Endothelial cell (in vitro differentiated cells): ENCODE data around the gene AP3B1. TPM values are rescaled to one million over a fixed set of nuclear protein-coding genes. Genes with fewer than 3 reads are reported as not detected.

Source experiments
- DNase-seq: peaks from one replicate; pipeline ENCODE4 v3.0.0; 2021; ENCODE audit warnings: low spot score
- H3K27ac Mint-ChIP-seq: one replicate; pipeline ENCODE4 v1.8.0; 2021; ENCODE audit warnings: mixed read lengths, inconsistent platforms; ENCODE audit not compliant: unreplicated experiment
- H3K27me3 Mint-ChIP-seq: one replicate; pipeline ENCODE4 v1.8.0; 2021; ENCODE audit warnings: mild to moderate bottlenecking, moderate library complexity, mixed read lengths, inconsistent platforms; ENCODE audit not compliant: unreplicated experiment
- H3K36me3 Mint-ChIP-seq: one replicate; pipeline ENCODE4 v1.8.0; 2021; ENCODE audit warnings: mild to moderate bottlenecking, low read depth, mixed read lengths, inconsistent platforms; ENCODE audit not compliant: unreplicated experiment
- H3K4me1 Mint-ChIP-seq: one replicate; pipeline ENCODE4 v1.8.0; 2021; ENCODE audit warnings: mild to moderate bottlenecking, mixed read lengths, inconsistent platforms; ENCODE audit not compliant: unreplicated experiment
- H3K4me3 Mint-ChIP-seq: one replicate; pipeline ENCODE4 v1.8.0; 2021; ENCODE audit warnings: mild to moderate bottlenecking, mixed read lengths, inconsistent platforms; ENCODE audit not compliant: unreplicated experiment
- H3K9me3 Mint-ChIP-seq: one replicate; pipeline ENCODE4 v1.8.0; 2021; ENCODE audit warnings: mixed read lengths, inconsistent platforms; ENCODE audit not compliant: unreplicated experiment
- CTCF ChIP-seq: fragments of 200-600 bp; sonication (generic); IDR thresholded peaks from one replicate; pipeline ENCODE4 v1.5.0; 2021; ENCODE audit warnings: antibody characterized with exemption; ENCODE audit not compliant: unreplicated experiment
- total RNA-seq: library from RNA; stranded (reverse); fragmentation: NEBNext Ultra II Directional; extraction: Animal tissue kit (Norgen Biotek cat#: 25700); gene quantifications from one replicate; pipeline ENCODE4 v1.2.1, GENCODE V29; 2021; ENCODE audit not compliant: unreplicated experiment

AP3B1 gene
- total RNA-seq, 1 donor from 2014 or later, result 60.9 TPM

GRCh38 chr5:78268356-78268755, 26.1 kb downstream of the AP3B1 start:
- no peak overlapping the region for H3K27ac Mint-ChIP-seq
- H3K4me3 Mint-ChIP-seq, result no peak overlapping the region
- H3K4me1 Mint-ChIP-seq, result peaks cover 8% of the 10 kb centered on the region
- no peaks in the 10 kb centered on the region for H3K27me3 Mint-ChIP-seq
- no peak for DNase-seq
- H3K9me3 Mint-ChIP-seq, result no peaks in the 10 kb centered on the region
- peaks cover 4% of the 10 kb centered on the region for H3K36me3 Mint-ChIP-seq
- no peak for TF ChIP-seq CTCF

GRCh38 chr5:78265163-78265562, 29.3 kb downstream of the AP3B1 start:
- Mint-ChIP-seq H3K27me3 (no peaks in the 10 kb centered on the region), H3K4me1 (no peaks in the 10 kb centered on the region), H3K4me3 (no peak overlapping the region), H3K9me3 (no peaks in the 10 kb centered on the region), H3K27ac (no peak overlapping the region), H3K36me3 (peaks cover 4% of the 10 kb centered on the region)
- TF ChIP-seq CTCF, result no peak
- no peak for DNase-seq

GRCh38 chr5:78264600-78264999, 29.9 kb downstream of the AP3B1 start:
- TF ChIP-seq CTCF, result no peak
- no peaks in the 10 kb centered on the region for H3K4me1 Mint-ChIP-seq
- H3K27ac Mint-ChIP-seq, result no peak overlapping the region
- peaks cover 4% of the 10 kb centered on the region for H3K36me3 Mint-ChIP-seq
- H3K27me3 Mint-ChIP-seq, result no peaks in the 10 kb centered on the region
- H3K9me3 Mint-ChIP-seq, result no peaks in the 10 kb centered on the region
- H3K4me3 Mint-ChIP-seq, result no peak overlapping the region
- no peak for DNase-seq

GRCh38 chr5:78260771-78261170, 33.7 kb downstream of the AP3B1 start:
- Mint-ChIP-seq H3K4me3 (no peak overlapping the region), H3K27me3 (no peaks in the 10 kb centered on the region), H3K36me3 (peaks cover 7% of the 10 kb centered on the region), H3K9me3 (no peaks in the 10 kb centered on the region), H3K27ac (no peak overlapping the region), H3K4me1 (no peaks in the 10 kb centered on the region)
- DNase-seq, result no peak
- TF ChIP-seq CTCF, result no peak

GRCh38 chr5:78253201-78253600, 41.3 kb downstream of the AP3B1 start:
- H3K4me3 Mint-ChIP-seq, result no peak overlapping the region
- DNase-seq, result no peak
- no peak for TF ChIP-seq CTCF
- no peaks in the 10 kb centered on the region for H3K9me3 Mint-ChIP-seq
- H3K4me1 Mint-ChIP-seq, result no peaks in the 10 kb centered on the region
- peaks cover 2% of the 10 kb centered on the region for H3K27me3 Mint-ChIP-seq
- peaks cover 6% of the 10 kb centered on the region for H3K36me3 Mint-ChIP-seq
- no peak overlapping the region for H3K27ac Mint-ChIP-seq
